Breast epithelium (tissue), 3 donors: Measurements from ENCODE around the gene TSN.
"Not testable (repeated sequence)": the region's sequence is repeated elsewhere in the genome, so short reads cannot be mapped to it uniquely, and the experiment has no call there.

Source experiments
- POLR2AphosphoS5 ChIP-seq, 3 donors: sonication (generic); formaldehyde crosslinking; IDR thresholded peaks; one replicate each; pipeline ENCODE4 v1.6.1; 2017; ENCODE audit warnings: antibody characterized with exemption in 3 of 3
- TF ChIP-seq, protein P1 (sequence below), 3 donors: fragments of 450-650 bp; IDR thresholded peaks; one replicate each; pipeline ENCODE4 v1.5.1; 2016 to 2017; ENCODE audit warnings: antibody characterized with exemption in 3 of 3, mild to moderate bottlenecking in 3 of 3, moderate library complexity in 3 of 3

DNA sequence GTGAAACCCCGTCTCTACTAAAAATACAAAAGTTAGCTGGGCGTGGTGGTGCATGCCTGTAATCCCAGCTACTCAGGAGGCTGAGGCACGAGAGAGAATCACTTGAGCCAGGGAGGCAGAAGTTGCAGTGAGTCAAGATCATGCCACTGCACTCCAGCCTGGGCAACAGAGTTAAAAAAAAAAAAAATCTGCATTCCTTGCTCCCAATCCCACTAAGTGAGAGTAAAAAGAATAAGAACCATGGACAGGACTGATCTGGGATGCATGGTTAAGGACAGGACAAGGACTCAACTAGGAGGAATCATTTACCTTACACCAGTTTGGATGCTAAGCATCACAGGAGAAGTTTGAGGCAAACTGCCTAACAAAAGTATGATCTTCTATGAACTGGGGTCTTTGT lies 44.0 kb upstream of the TSN start:
- TF ChIP-seq, protein P1, sequence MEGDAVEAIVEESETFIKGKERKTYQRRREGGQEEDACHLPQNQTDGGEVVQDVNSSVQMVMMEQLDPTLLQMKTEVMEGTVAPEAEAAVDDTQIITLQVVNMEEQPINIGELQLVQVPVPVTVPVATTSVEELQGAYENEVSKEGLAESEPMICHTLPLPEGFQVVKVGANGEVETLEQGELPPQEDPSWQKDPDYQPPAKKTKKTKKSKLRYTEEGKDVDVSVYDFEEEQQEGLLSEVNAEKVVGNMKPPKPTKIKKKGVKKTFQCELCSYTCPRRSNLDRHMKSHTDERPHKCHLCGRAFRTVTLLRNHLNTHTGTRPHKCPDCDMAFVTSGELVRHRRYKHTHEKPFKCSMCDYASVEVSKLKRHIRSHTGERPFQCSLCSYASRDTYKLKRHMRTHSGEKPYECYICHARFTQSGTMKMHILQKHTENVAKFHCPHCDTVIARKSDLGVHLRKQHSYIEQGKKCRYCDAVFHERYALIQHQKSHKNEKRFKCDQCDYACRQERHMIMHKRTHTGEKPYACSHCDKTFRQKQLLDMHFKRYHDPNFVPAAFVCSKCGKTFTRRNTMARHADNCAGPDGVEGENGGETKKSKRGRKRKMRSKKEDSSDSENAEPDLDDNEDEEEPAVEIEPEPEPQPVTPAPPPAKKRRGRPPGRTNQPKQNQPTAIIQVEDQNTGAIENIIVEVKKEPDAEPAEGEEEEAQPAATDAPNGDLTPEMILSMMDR (IDR thresholded peaks at IDR 0.05), result not testable (repeated sequence)
- not testable (repeated sequence) for TF ChIP-seq POLR2AphosphoS5 (IDR thresholded peaks at IDR 0.05)
